Testis (tissue), 2 donors: ENCODE data around the gene KLHL20.
"Not testable (repeated sequence)": the region's sequence is repeated elsewhere in the genome, so short reads cannot be mapped to it uniquely, and the experiment has no call there.

Source experiments
- CTCF ChIP-seq, 3 experiments: fragments of 450-650 bp in 2 of 3; fragments of 200-600 bp in 1 of 3; sonication (generic) in 1 of 3; IDR thresholded peaks; one replicate each; pipeline ENCODE4 v1.5.1; 2016 to 2019; ENCODE audit warnings: antibody characterized with exemption in 3 of 3, mild to moderate bottlenecking in 2 of 3, moderate library complexity in 1 of 3
- POLR2A ChIP-seq: fragments of 450-650 bp; IDR thresholded peaks from one replicate; pipeline ENCODE4 v1.6.1; 2017; ENCODE audit warnings: antibody characterized with exemption, mild to moderate bottlenecking, moderate library complexity

- TF ChIP-seq CTCF (IDR thresholded peaks at IDR 0.05); POLR2A: not testable (repeated sequence)
These were observed 16.6 kb downstream of the KLHL20 start for GRCh38 chr1:173731331-173731730.
